GM18519 (cell line): ENCODE data around the gene MAPK11.

ENCODE experiments used
- ATAC-seq: cut with Tn5 transposase; IDR thresholded peaks from one replicate; pipeline ENCODE4 v1.9.1; 2021; ENCODE audit warnings: mild to moderate bottlenecking, moderate library complexity; ENCODE audit not compliant: unreplicated experiment, low FRiP score

The MAPK11 gene

GRCh38 chr22:50250555-50251476, 19.4 kb downstream of the MAPK11 start, which contains the start of gene HDAC10:
TSS of gene HDAC10 (minus strand) at chr22:50251265. CDS start at chr22:50251032, 233 bp downstream.
- no peak for ATAC-seq

- ATAC-seq: no peak
Observed at GRCh38 chr22:50250249-50250554, 20.0 kb downstream of the MAPK11 start.

- no peak for ATAC-seq
Observed at GRCh38 chr22:50249341-50250248, 20.6 kb downstream of the MAPK11 start.

- no peak for ATAC-seq
Observed at GRCh38 chr22:50248196-50249081, 21.7 kb downstream of the MAPK11 start.

- no peak for ATAC-seq
Observed at GRCh38 chr22:50247748-50248147, 22.4 kb downstream of the MAPK11 start.

- ATAC-seq: no peak
Observed at GRCh38 chr22:50246242-50247175, 23.7 kb downstream of the MAPK11 start.

GRCh38 chr22:50245214-50246072, 24.7 kb downstream of the MAPK11 start:
- no peak for ATAC-seq

- peak; percentile 45 for ATAC-seq
Observed at GRCh38 chr22:50244420-50245213, 25.6 kb downstream of the MAPK11 start, which contains the start of gene TUBGCP6. TSS of gene TUBGCP6 (minus strand) at chr22:50245023. CDS start at chr22:50244459, 564 bp downstream.

GRCh38 chr22:50243685-50244419, 26.3 kb downstream of the MAPK11 start:
- ATAC-seq: no peak

GRCh38 chr22:50242406-50242949, 27.7 kb downstream of the MAPK11 start:
- no peak for ATAC-seq

GRCh38 chr22:50238755-50239154, 31.4 kb downstream of the MAPK11 start:
- ATAC-seq: no peak

- no peak for ATAC-seq
Observed at GRCh38 chr22:50236731-50237409, 33.3 kb downstream of the MAPK11 start.

GRCh38 chr22:50233223-50233622, 37.0 kb downstream of the MAPK11 start:
- no peak for ATAC-seq

GRCh38 chr22:50232481-50233151, 37.6 kb downstream of the MAPK11 start:
- ATAC-seq: no peak

- no peak for ATAC-seq
Observed at GRCh38 chr22:50229370-50229769, 40.8 kb downstream of the MAPK11 start.
